SU-DHL-6 (cell line): ENCODE data around the gene LCTL.
A peak's percentile ranks its signal among the peaks of the same experiment; 100 is the strongest.

Experiments used
- H2AFZ ChIP-seq: fragments of 200-600 bp; sonication (generic); 2 replicates; pipeline ENCODE4 v1.6.1; 2014; ENCODE audit warnings: low read depth, mild to moderate bottlenecking, moderate library complexity, mixed read lengths, antibody characterized with exemption, low read length; ENCODE audit not compliant: severe bottlenecking
- H3F3A ChIP-seq: fragments of 200-600 bp; shearing (Covaris generic); 2 replicates; pipeline ENCODE4 v1.6.0; 2016; ENCODE audit warnings: antibody characterized with exemption, mild to moderate bottlenecking; ENCODE audit not compliant: insufficient read depth
- H3K27ac ChIP-seq: fragments of 200-600 bp; sonication (generic); 2 replicates; pipeline ENCODE4 v1.5.1; 2016; ENCODE audit warnings: low read depth, mild to moderate bottlenecking, low read length, moderate library complexity, mixed read lengths
- H3K27me3 ChIP-seq: fragments of 200-600 bp; sonication (generic), shearing (Covaris generic); 2 replicates; pipeline ENCODE4 v1.6.0; 2014; ENCODE audit warnings: mild to moderate bottlenecking, low read length
- H3K36me3 ChIP-seq: fragments of 200-600 bp; sonication (generic); 2 replicates; pipeline ENCODE4 v1.6.1; 2014; ENCODE audit warnings: mild to moderate bottlenecking, low read length, mixed read lengths
- H3K4me2 ChIP-seq: fragments of 300-600, 200-600 bp; shearing (Covaris generic), sonication (generic); 2 replicates; pipeline ENCODE4 v1.6.0; 2014; ENCODE audit warnings: low read length, low read depth, mild to moderate bottlenecking; ENCODE audit not compliant: poor library complexity, severe bottlenecking
- H3K4me3 ChIP-seq: fragments of 200-600 bp; sonication (generic); 2 replicates; pipeline ENCODE4 v1.5.1; 2014; ENCODE audit warnings: antibody characterized with exemption, low read length, mild to moderate bottlenecking, mixed read lengths; ENCODE audit not compliant: insufficient read depth, poor library complexity, severe bottlenecking
- H3K79me2 ChIP-seq: fragments of 200-600 bp; sonication (generic); 2 replicates; pipeline ENCODE4 v1.6.1; 2014; ENCODE audit warnings: mild to moderate bottlenecking, low read length, moderate library complexity; ENCODE audit not compliant: insufficient read depth
- H3K9ac ChIP-seq: fragments of 200-600 bp; sonication (generic); 2 replicates; pipeline ENCODE4 v1.7.0; 2014; ENCODE audit warnings: mild to moderate bottlenecking, low read length
- H3K9me2 ChIP-seq: fragments of 200-600 bp; sonication (generic); replicated peaks from 2 replicates; pipeline ENCODE4 v1.6.1; 2014; ENCODE audit warnings: low read length; ENCODE audit not compliant: insufficient read depth
- H3K9me3 ChIP-seq: fragments of 200-600 bp; sonication (generic); 2 replicates; pipeline ENCODE4 v1.6.1; 2014; ENCODE audit warnings: low read length, mixed read lengths; ENCODE audit not compliant: insufficient read depth
- H4K20me1 ChIP-seq: fragments of 200-600 bp; sonication (generic); 2 replicates; pipeline ENCODE4 v1.6.1; 2014; ENCODE audit warnings: low read depth, mild to moderate bottlenecking, antibody characterized with exemption, low read length, moderate library complexity, mixed read lengths
- CTCF ChIP-seq: fragments of 200-600 bp; sonication (generic); IDR thresholded peaks from one replicate; pipeline ENCODE4 v1.5.1; 2017; ENCODE audit warnings: antibody characterized with exemption, mild to moderate bottlenecking, low read length, moderate library complexity; ENCODE audit not compliant: insufficient read depth, poor library complexity, severe bottlenecking
- EZH2phosphoT487 ChIP-seq: fragments of 200-600 bp; sonication (generic), shearing (Covaris generic); conservative IDR thresholded peaks from 2 replicates; pipeline ENCODE4 v1.6.1; 2018; ENCODE audit warnings: mild to moderate bottlenecking, antibody characterized with exemption, low read length, moderate library complexity, mixed read lengths

Gene LCTL

GRCh38 chr15:66508293-66508883, 57.4 kb downstream of the LCTL start:
- Histone ChIP-seq H3K9me2 (no peaks in the 10 kb centered on the region), H3K27ac (no peak overlapping the region), H3K79me2 (peaks cover 48% of the 10 kb centered on the region), H3K9ac (no peak overlapping the region), H4K20me1 (peaks cover 3% of the 10 kb centered on the region; the same call in 1 of the 2 replicates), H3K4me2 (no peak overlapping the region), H2AFZ (no peak overlapping the region), H3F3A (peaks cover 17% of the 10 kb centered on the region), H3K9me3 (no peaks in the 10 kb centered on the region), H3K27me3 (no peaks in the 10 kb centered on the region), H3K4me3 (no peak overlapping the region), H3K36me3 (peaks cover 20% of the 10 kb centered on the region)
- TF ChIP-seq CTCF (no peak), EZH2phosphoT487 (no peak)

- Histone ChIP-seq H3F3A (peaks cover 43% of the 10 kb centered on the region), H3K9ac (peak overlapping the region; percentile 94), H3K9me2 (no peaks in the 10 kb centered on the region), H4K20me1 (peaks cover 23% of the 10 kb centered on the region), H3K9me3 (no peaks in the 10 kb centered on the region), H2AFZ (no peak overlapping the region), H3K4me2 (peak overlapping the region; percentile 98), H3K79me2 (peaks cover 68% of the 10 kb centered on the region), H3K4me3 (peak overlapping the region; percentile 96), H3K27ac (peak overlapping the region; percentile 88), H3K36me3 (peaks cover 44% of the 10 kb centered on the region), H3K27me3 (no peaks in the 10 kb centered on the region)
- TF ChIP-seq EZH2phosphoT487 (no peak), CTCF (no peak)
Observed at GRCh38 chr15:66505818-66506217, 60.0 kb downstream of the LCTL start.

GRCh38 chr15:66505430-66505811, 60.4 kb downstream of the LCTL start:
- Histone ChIP-seq H3K9me3 (no peaks in the 10 kb centered on the region), H3K4me2 (peak overlapping the region; percentile 98), H3K27me3 (no peaks in the 10 kb centered on the region), H3K27ac (peak overlapping the region; percentile 88), H4K20me1 (peaks cover 23% of the 10 kb centered on the region), H3K9me2 (no peaks in the 10 kb centered on the region), H3K79me2 (peaks cover 68% of the 10 kb centered on the region), H3F3A (peaks cover 46% of the 10 kb centered on the region), H3K9ac (peak overlapping the region; percentile 94), H3K4me3 (peak overlapping the region; percentile 96), H2AFZ (peak overlapping the region; percentile 76), H3K36me3 (peaks cover 45% of the 10 kb centered on the region)
- TF ChIP-seq CTCF (no peak), EZH2phosphoT487 (no peak)
